PC-9 (cell line): Measurements from ENCODE around the gene LBX2. TPM values are rescaled to one million over a fixed set of nuclear protein-coding genes. Genes with fewer than 3 reads are reported as not detected.
"Not testable (repeated sequence)": the region's sequence is repeated elsewhere in the genome, so short reads cannot be mapped to it uniquely, and the experiment has no call there.

Experiments used
- BruUV-seq: library from RNA; stranded (reverse); fragments of 400-500 nt; replicated peaks from 2 replicates; lab custom pipeline; 2021; lab: Mats Ljungman, UMichigan
- CTCF ChIA-PET: fragments of 300-600 bp; sonication (Branson Sonifier 250); formaldehyde crosslinking; loops from one replicate; lab custom pipeline; 2022; ENCODE audit warnings: antibody characterized with exemption; lab: Charles Lee
- POLR2A ChIA-PET: fragments of 300-600 bp; sonication (Branson Sonifier 250); formaldehyde crosslinking; loops from one replicate; lab custom pipeline; 2022; ENCODE audit warnings: antibody characterized with exemption; ENCODE audit not compliant: unreplicated experiment; lab: Charles Lee
- DNase-seq, 2 experiments: peaks; one replicate each; pipeline versions ENCODE4 v3.0.0 to v3.0.0-alpha.2; 2015 to 2022; ENCODE audit warnings: mixed read lengths in 1 of 2
- H2AFZ ChIP-seq: fragments of 200-600 bp; sonication (generic); 2 replicates; pipeline ENCODE4 v1.8.1; 2017; ENCODE audit warnings: antibody characterized with exemption
- H3F3A ChIP-seq: fragments of 200-600 bp; sonication (generic); 2 replicates; pipeline ENCODE4 v1.8.1; 2017; ENCODE audit warnings: antibody characterized with exemption, mild to moderate bottlenecking, low read depth; ENCODE audit not compliant: insufficient read depth
- H3K27ac ChIP-seq: fragments of 200-600 bp; sonication (generic); 2 replicates; pipeline ENCODE4 v1.6.1; 2016; ENCODE audit warnings: mixed run types
- H3K27me3 ChIP-seq: fragments of 200-600 bp; sonication (generic); 2 replicates; pipeline ENCODE4 v1.6.1; 2016; ENCODE audit warnings: low read depth, mixed run types; ENCODE audit not compliant: insufficient read depth
- H3K36me3 ChIP-seq: fragments of 200-600 bp; sonication (generic); 2 replicates; pipeline ENCODE4 v1.6.1; 2016; ENCODE audit warnings: low read depth, mixed run types
- H3K4me1 ChIP-seq: fragments of 200-600 bp; sonication (generic); replicated peaks from 2 replicates; pipeline ENCODE4 v1.6.1; 2016; ENCODE audit warnings: mixed run types; ENCODE audit not compliant: insufficient read depth
- H3K4me2 ChIP-seq: fragments of 200-600 bp; sonication (generic); 2 replicates; pipeline ENCODE4 v1.6.1; 2017; ENCODE audit warnings: mixed run types
- H3K4me3 ChIP-seq: fragments of 200-600 bp; sonication (generic); 2 replicates; pipeline ENCODE4 v1.6.1; 2016; ENCODE audit warnings: mixed run types
- H3K79me2 ChIP-seq: fragments of 200-600 bp; sonication (generic); 2 replicates; pipeline ENCODE4 v1.6.1; 2017; ENCODE audit warnings: low read depth, mixed run types
- H3K9me2 ChIP-seq: fragments of 200-600 bp; sonication (generic); 2 replicates; pipeline ENCODE4 v1.8.1; 2017; ENCODE audit warnings: mild to moderate bottlenecking; ENCODE audit not compliant: insufficient read depth
- H3K9me3 ChIP-seq: fragments of 200-600 bp; sonication (generic); 2 replicates; pipeline ENCODE4 v1.8.1; 2016; ENCODE audit warnings: low read depth; ENCODE audit not compliant: insufficient read depth
- H4K20me1 ChIP-seq: fragments of 200-600 bp; sonication (generic); 2 replicates; pipeline ENCODE4 v1.8.1; 2017; ENCODE audit not compliant: insufficient read depth
- CTCF ChIP-seq: fragments of 200-600 bp; sonication (generic); conservative IDR thresholded peaks from 2 replicates; pipeline ENCODE4 v1.6.1; 2017; ENCODE audit warnings: mixed run types, antibody characterized with exemption, mild to moderate bottlenecking, moderate library complexity
- EZH2 ChIP-seq: fragments of 200-600 bp; sonication (generic); IDR thresholded peaks from 2 replicates; pipeline ENCODE4 v1.8.0; 2017; ENCODE audit warnings: antibody characterized with exemption, low read depth
- intact Hi-C: fragments of 100-400 bp; cut with micrococcal nuclease; formaldehyde crosslinking; loops from one replicate; pipeline ENCODE4 v1.10.0; 2022; ENCODE audit not compliant: unreplicated experiment
- total RNA-seq: library from RNA; stranded (reverse); gene quantifications from 2 replicates; pipeline ENCODE4 v1.2.3, GENCODE V29; 2021

The LBX2 gene
- total RNA-seq, 1 experiment from 2014 or later, result 0.76 TPM

DNA sequence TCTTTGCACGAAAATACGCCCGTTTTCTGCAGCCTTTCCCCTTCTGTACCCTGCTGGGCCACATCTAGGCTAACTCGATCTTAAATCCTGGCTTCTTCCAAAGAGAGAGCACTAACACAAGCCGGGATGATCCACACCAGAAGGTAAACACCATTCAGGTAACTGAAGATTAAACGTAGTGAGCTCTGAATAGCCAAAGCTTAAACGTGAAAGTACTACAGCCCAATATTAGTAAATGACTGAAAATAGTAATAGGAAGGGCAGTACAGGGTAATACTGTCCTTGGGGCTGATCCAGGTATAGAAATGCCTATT is 26.5 kb downstream of the LBX2 start:
- Histone ChIP-seq H3K4me2 (peak overlapping the region; percentile 95), H3K4me1 (peaks cover 9% of the 10 kb centered on the region), H3K4me3 (peak overlapping the region; percentile 89), H3K79me2 (0 out of 2 replicates have a peak, but pooled peaks cover 3% of the 10 kb centered on the region), H3K9me2 (no peaks in the 10 kb centered on the region), H4K20me1 (no peaks in the 10 kb centered on the region), H3K9me3 (no peaks in the 10 kb centered on the region), H3K27me3 (no peaks in the 10 kb centered on the region), H3F3A (peaks cover 64% of the 10 kb centered on the region), H3K36me3 (no peaks in the 10 kb centered on the region), H2AFZ (peak overlapping the region; percentile 93), H3K27ac (peak overlapping the region; percentile 74)
- CTCF ChIA-PET, result interaction anchor here (0.6 kb wide), 1 partner anchor 81 kb away, joined by 13 read pairs; the partner anchor contains the start of gene LOXL3
- intact Hi-C loops, result no loop called here
- DNase-seq, result peak in 1 of 2 experiments; percentile 28
- POLR2A ChIA-PET, result interaction anchor here (0.6 to 1.3 kb wide), 2 partner anchors 15 to 181 kb away, joined by 3 to 7 read pairs; partner anchors contain the start of genes SEMA4F and WBP1
- TF ChIP-seq EZH2 (no peak), CTCF (no peak)
- BruUV-seq, result TSS peak; percentile 82

GRCh38 chr2:74472086-74472944 is 27.1 kb downstream of the LBX2 start, which contains the start of gene MRPL53:
Gene MRPL53 (minus strand): TSS chr2:74472680. CDS start chr2:74472660, 20 bp downstream.
- Histone ChIP-seq H3K4me2 (peak within 1 kb of the TSS; percentile 95), H3K27me3 (no peaks in the 10 kb centered on the region), H3K79me2 (0 out of 2 replicates have a peak, but pooled peaks cover 3% of the 10 kb centered on the region), H3K27ac (peak within 1 kb of the TSS; percentile 74), H3K4me3 (peak within 1 kb of the TSS; percentile 89), H3F3A (peaks cover 66% of the 10 kb centered on the region), H4K20me1 (no peaks in the 10 kb centered on the region), H3K4me1 (peaks cover 9% of the 10 kb centered on the region), H2AFZ (peak within 1 kb of the TSS; percentile 93), H3K9me3 (no peaks in the 10 kb centered on the region), H3K9me2 (no peaks in the 10 kb centered on the region), H3K36me3 (no peaks in the 10 kb centered on the region)
- CTCF ChIA-PET, result interaction anchor here (0.6 kb wide), 1 partner anchor 82 kb away, joined by 13 read pairs; the partner anchor contains the start of gene LOXL3
- intact Hi-C loops, result no loop called here
- peak; percentile 91 to 93 for DNase-seq
- POLR2A ChIA-PET, result interaction anchor here (1.3 kb wide), 1 partner anchor 14 kb away, joined by 7 read pairs; the partner anchor contains the start of gene WBP1
- TSS peak; percentile 76 for BruUV-seq
- no peak for TF ChIP-seq CTCF
- no peak for TF ChIP-seq EZH2

DNA sequence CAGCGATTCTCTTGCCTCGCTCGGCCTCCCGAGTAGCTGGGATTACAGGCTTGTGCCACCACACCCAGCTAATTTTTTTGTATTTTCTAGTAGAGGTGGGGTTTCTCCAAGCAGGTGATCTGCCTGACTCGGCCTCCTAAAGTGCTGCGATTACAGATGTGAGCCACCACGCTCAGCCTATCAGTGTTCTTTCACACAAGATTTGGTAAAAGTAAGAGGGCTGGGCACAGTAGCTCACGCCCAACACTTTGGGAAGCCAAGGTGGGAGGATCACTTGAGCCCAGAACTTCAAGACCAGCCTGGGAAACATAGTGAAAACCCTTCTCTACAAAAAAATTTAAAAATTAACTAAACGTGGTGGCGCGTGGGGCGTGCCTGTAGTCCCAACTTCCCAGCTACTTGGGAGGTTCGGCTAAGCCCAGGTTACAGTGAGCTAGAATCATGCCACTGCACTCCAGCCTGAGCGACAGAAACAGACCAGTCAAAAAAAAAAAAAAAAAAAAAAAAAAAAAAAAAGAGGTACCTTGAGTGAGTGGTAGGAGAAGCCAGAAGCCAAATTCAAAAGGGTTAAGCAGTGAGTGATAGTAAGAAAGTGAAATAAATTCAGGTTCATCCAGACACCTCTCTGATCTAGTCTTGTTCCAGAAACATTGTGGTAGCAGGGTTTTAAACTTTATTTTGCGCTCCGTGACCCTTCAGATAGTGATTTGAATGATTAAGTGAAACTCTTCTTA is 27.9 kb downstream of the LBX2 start:
- H3K79me2 ChIP-seq, result 0 out of 2 replicates have a peak, but pooled peaks cover 3% of the 10 kb centered on the region
- H2AFZ ChIP-seq, result peak overlapping the region; percentile 93
- no TSS peak for BruUV-seq
- ChIA-PET POLR2A (interaction anchor here (0.6 to 0.7 kb wide), 4 partner anchors 28 to 997 kb away, joined by 3 to 19 read pairs (median 6); partner anchors contain the start of gene LBX2), CTCF (interaction anchor here (0.6 to 0.7 kb wide), 3 partner anchors 20 to 80 kb away, joined by 4 to 9 read pairs (median 8); no protein-coding TSS in a partner anchor)
- TF ChIP-seq CTCF (no peak), EZH2 (no peak)
- peaks cover 9% of the 10 kb centered on the region for H3K4me1 ChIP-seq
- H3K9me3 ChIP-seq, result no peaks in the 10 kb centered on the region
- peaks cover 61% of the 10 kb centered on the region for H3F3A ChIP-seq
- intact Hi-C loops, result no loop called here
- no peak for DNase-seq
- no peaks in the 10 kb centered on the region for H3K36me3 ChIP-seq
- peak overlapping the region; percentile 89 for H3K4me3 ChIP-seq
- no peaks in the 10 kb centered on the region for H3K9me2 ChIP-seq
- peak overlapping the region; percentile 74 for H3K27ac ChIP-seq
- H3K27me3 ChIP-seq, result no peaks in the 10 kb centered on the region
- H3K4me2 ChIP-seq, result peak overlapping the region; percentile 95
- H4K20me1 ChIP-seq, result no peaks in the 10 kb centered on the region

GRCh38 chr2:74470742-74471141 is 28.7 kb downstream of the LBX2 start:
- H3K9me2 ChIP-seq, H3K27me3 ChIP-seq, H4K20me1 ChIP-seq, DNase-seq, BruUV-seq, H3K9me3 ChIP-seq, H3K79me2 ChIP-seq, H3K4me3 ChIP-seq, H3K27ac ChIP-seq, H2AFZ ChIP-seq, intact Hi-C loops, H3K36me3 ChIP-seq: not testable (repeated sequence)
- ChIA-PET CTCF (interaction anchor here (0.6 to 0.7 kb wide), 2 partner anchors 21 to 79 kb away, joined by 4 to 9 read pairs; no protein-coding TSS in a partner anchor), POLR2A (interaction anchor here (0.6 kb wide), 1 partner anchor 265 kb away, joined by 19 read pairs; no protein-coding TSS in a partner anchor)
- Histone ChIP-seq H3F3A (peaks cover 59% of the 10 kb centered on the region), H3K4me1 (peaks cover 15% of the 10 kb centered on the region), H3K4me2 (peak overlapping the region; percentile 95)
